ENCODE results near the gene TTLL8. TPM values are rescaled to one million over a fixed set of nuclear protein-coding genes. Genes with fewer than 3 reads are reported as not detected.

TTLL8 gene
- total RNA-seq, 1 experiment from 2014 or later, result not detected

GRCh38 chr22:49968831-49969661, 89.1 kb downstream of the TTLL8 start:
- H3K4me3 ChIP-seq (ENCODE audit: low read length), result no peak overlapping the region
- H2AFZ ChIP-seq (ENCODE audit: low read length), result no peak overlapping the region
- H3K9me3 ChIP-seq (ENCODE audit: low read length), result no peaks in the 10 kb centered on the region
- no peak for TF ChIP-seq CTCF (conservative IDR thresholded peaks at IDR 0.05; ENCODE audit: low read depth, low read length)
- no peak for TF ChIP-seq EZH2 (IDR thresholded peaks at IDR 0.05; ENCODE audit: low read length, unreplicated experiment)
- no peak for TF ChIP-seq EZH2phosphoT487 (IDR thresholded peaks at IDR 0.05; ENCODE audit: borderline replicate concordance, low read length)
- DNase-seq (no peak), ATAC-seq (no peak)
- no peaks in the 10 kb centered on the region for H3K36me3 ChIP-seq (ENCODE audit: low read depth, low read length)
- no peak overlapping the region for H3K27ac ChIP-seq (ENCODE audit: low read length)
- ChIA-PET CTCF (no interaction called here), POLR2A (ENCODE audit: unreplicated experiment) (no interaction called here)
- H3K9ac ChIP-seq (ENCODE audit: low read length), result no peak overlapping the region
- H4K20me1 ChIP-seq (ENCODE audit: low read length), result peaks cover 2% of the 10 kb centered on the region
- intact Hi-C loops (cut with micrococcal nuclease), result no loop called here
- peaks cover 5% of the 10 kb centered on the region for H3F3A ChIP-seq (ENCODE audit: low read length, unreplicated experiment)
- no peak overlapping the region for H3K4me2 ChIP-seq (ENCODE audit: low read length)
- H3K27me3 ChIP-seq (ENCODE audit: low read length), result no peaks in the 10 kb centered on the region
- H3K9me2 ChIP-seq (replicated peaks; ENCODE audit: low read length), result no peaks in the 10 kb centered on the region
- peaks cover 11% of the 10 kb centered on the region for H3K4me1 ChIP-seq (ENCODE audit: insufficient read depth, low read length)
- peaks cover 4% of the 10 kb centered on the region for H3K79me2 ChIP-seq (ENCODE audit: low read length)
- no TSS peak for BruUV-seq (replicated peaks)

Other genes with a start within 250 kb of the TTLL8 start
- 19.1 and 23.0 TPM in 2 replicates for gene BRD1, start 230.4 kb downstream of the TTLL8 start, total RNA-seq (2014; rRNA removed)
- 11.5 and 14.3 TPM in 2 replicates for gene ZBED4, start 204.5 kb downstream of the TTLL8 start, total RNA-seq (2014; rRNA removed)
- 10.7 and 12.1 TPM in 2 replicates for gene ALG12, start 139.9 kb downstream of the TTLL8 start, total RNA-seq (2014; rRNA removed)
- gene CRELD2, start 139.7 kb downstream of the TTLL8 start, total RNA-seq (2014; rRNA removed), result 71.3 and 85.6 TPM in 2 replicates
- 61.7 and 72.8 TPM in 2 replicates for gene PIM3, start 97.5 kb downstream of the TTLL8 start, total RNA-seq (2014; rRNA removed)
- 0.04 TPM in 1 of 2 replicates, not detected in the other for gene IL17REL, start 45.5 kb downstream of the TTLL8 start, total RNA-seq (2014; rRNA removed)
- gene MLC1, start 27.1 kb upstream of the TTLL8 start, total RNA-seq (2014; rRNA removed), result 0.62 TPM in 1 of 2 replicates, not detected in the other
- gene MOV10L1, start 31.7 kb upstream of the TTLL8 start, total RNA-seq (2014; rRNA removed), result 0.26 and 1.6 TPM in 2 replicates
- gene PANX2, start 112.4 kb upstream of the TTLL8 start, total RNA-seq (2014; rRNA removed), result 9.4 and 11.9 TPM in 2 replicates
- 53.4 and 59.8 TPM in 2 replicates for gene TRABD, start 127.6 kb upstream of the TTLL8 start, total RNA-seq (2014; rRNA removed)
- 32.8 and 37.4 TPM in 2 replicates for gene SELENOO, start 142.7 kb upstream of the TTLL8 start, total RNA-seq (2014; rRNA removed)
- gene TUBGCP6, start 186.7 kb upstream of the TTLL8 start, total RNA-seq (2014; rRNA removed), result 32.1 and 39.5 TPM in 2 replicates
- gene HDAC10, start 193.0 kb upstream of the TTLL8 start, total RNA-seq (2014; rRNA removed), result 25.8 and 34.5 TPM in 2 replicates
- gene MAPK12, start 203.4 kb upstream of the TTLL8 start, total RNA-seq (2014; rRNA removed), result 22.4 and 22.5 TPM in 2 replicates
- gene MAPK11, start 212.1 kb upstream of the TTLL8 start, total RNA-seq (2014; rRNA removed), result 7.0 and 7.6 TPM in 2 replicates
- 68.2 and 82.9 TPM in 2 replicates for gene PLXNB2, start 249.3 kb upstream of the TTLL8 start, total RNA-seq (2014; rRNA removed)

Data from PC-3 (cell line).